HCT116 (cell line): ENCODE measurements around the gene APLN.

ENCODE experiments used
- ATF3 ChIP-seq: IDR thresholded peaks from 2 replicates; pipeline ENCODE4 v1.6.1; 2012
- CEBPB ChIP-seq: IDR thresholded peaks from 2 replicates; pipeline ENCODE4 v1.6.1; 2012; ENCODE audit warnings: low read depth
- EZH2 ChIP-seq: fragments of 200-600 bp; sonication (generic); IDR thresholded peaks from 2 replicates; pipeline ENCODE4 v1.6.1; 2017; ENCODE audit warnings: antibody characterized with exemption, mixed run types
- POLR2A ChIP-seq: IDR thresholded peaks from 2 replicates; pipeline ENCODE4 v1.7.0; 2011; ENCODE audit warnings: borderline replicate concordance; ENCODE audit not compliant: insufficient read depth, insufficient read length; ENCODE audit errors: extremely low read depth
- SIN3A ChIP-seq: IDR thresholded peaks from 2 replicates; pipeline ENCODE4 v1.6.1; 2012; ENCODE audit warnings: low read depth
- TF ChIP-seq, protein P1 (sequence below), 3 experiments: fragments of 200-600 bp in 1 of 3; sonication (generic) in 1 of 3; IDR thresholded peaks in 2 of 3; conservative IDR thresholded peaks in 1 of 3; 2 replicates each; pipeline ENCODE4 v1.5.1; 2012 to 2017; ENCODE audit warnings: low read depth in 2 of 3, low read length in 2 of 3, antibody characterized with exemption in 1 of 3, borderline replicate concordance in 1 of 3, control low read depth in 1 of 3, mild to moderate bottlenecking in 1 of 3, mixed read lengths in 1 of 3, mixed run types in 1 of 3, moderate library complexity in 1 of 3; ENCODE audit not compliant: insufficient read depth in 1 of 3
- TF ChIP-seq, protein P2 (sequence below): IDR thresholded peaks from 2 replicates; pipeline ENCODE4 v1.6.1; 2012

DNA sequence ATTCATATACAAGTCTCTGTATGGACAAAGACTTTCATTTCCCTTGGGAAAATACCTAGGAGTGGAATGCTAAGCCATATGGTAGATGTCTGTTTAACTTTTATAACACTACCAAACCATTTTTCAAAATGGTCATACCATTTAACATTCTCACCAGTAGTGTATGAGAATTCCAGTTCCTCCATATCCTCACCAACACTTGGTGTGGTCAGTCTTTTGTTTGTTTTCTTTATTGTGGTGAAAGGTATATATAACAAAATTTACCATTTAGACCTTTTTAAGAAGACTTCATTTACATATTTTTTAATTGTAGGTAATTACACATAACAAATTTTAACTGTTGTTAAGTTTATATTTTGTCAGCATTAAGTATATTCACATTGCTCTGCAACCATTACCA, 12.7 kb upstream of the APLN start:
- TF ChIP-seq, protein P1, sequence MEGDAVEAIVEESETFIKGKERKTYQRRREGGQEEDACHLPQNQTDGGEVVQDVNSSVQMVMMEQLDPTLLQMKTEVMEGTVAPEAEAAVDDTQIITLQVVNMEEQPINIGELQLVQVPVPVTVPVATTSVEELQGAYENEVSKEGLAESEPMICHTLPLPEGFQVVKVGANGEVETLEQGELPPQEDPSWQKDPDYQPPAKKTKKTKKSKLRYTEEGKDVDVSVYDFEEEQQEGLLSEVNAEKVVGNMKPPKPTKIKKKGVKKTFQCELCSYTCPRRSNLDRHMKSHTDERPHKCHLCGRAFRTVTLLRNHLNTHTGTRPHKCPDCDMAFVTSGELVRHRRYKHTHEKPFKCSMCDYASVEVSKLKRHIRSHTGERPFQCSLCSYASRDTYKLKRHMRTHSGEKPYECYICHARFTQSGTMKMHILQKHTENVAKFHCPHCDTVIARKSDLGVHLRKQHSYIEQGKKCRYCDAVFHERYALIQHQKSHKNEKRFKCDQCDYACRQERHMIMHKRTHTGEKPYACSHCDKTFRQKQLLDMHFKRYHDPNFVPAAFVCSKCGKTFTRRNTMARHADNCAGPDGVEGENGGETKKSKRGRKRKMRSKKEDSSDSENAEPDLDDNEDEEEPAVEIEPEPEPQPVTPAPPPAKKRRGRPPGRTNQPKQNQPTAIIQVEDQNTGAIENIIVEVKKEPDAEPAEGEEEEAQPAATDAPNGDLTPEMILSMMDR (IDR thresholded peaks at IDR 0.05 in 2 of 3, conservative IDR thresholded peaks at IDR 0.05 in 1 of 3; ENCODE audit: borderline replicate concordance in 1 of 3, insufficient read depth in 1 of 3, low read depth in 2 of 3, low read length in 2 of 3) = no peak
- TF ChIP-seq POLR2A = no peak
- TF ChIP-seq, protein P2, sequence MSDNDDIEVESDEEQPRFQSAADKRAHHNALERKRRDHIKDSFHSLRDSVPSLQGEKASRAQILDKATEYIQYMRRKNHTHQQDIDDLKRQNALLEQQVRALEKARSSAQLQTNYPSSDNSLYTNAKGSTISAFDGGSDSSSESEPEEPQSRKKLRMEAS = no peak
- no peak for TF ChIP-seq CEBPB
- TF ChIP-seq SIN3A = no peak
- no peak for TF ChIP-seq EZH2
- TF ChIP-seq ATF3 = no peak
